Breast epithelium (tissue), 3 donors: ENCODE results near the gene ALOX12B.
"Not testable (repeated sequence)": the region's sequence is repeated elsewhere in the genome, so short reads cannot be mapped to it uniquely, and the experiment has no call there.

Experiments
- CTCF ChIP-seq, 3 donors: fragments of 450-650 bp; IDR thresholded peaks; one replicate each; pipeline ENCODE4 v1.5.1; 2016 to 2017; ENCODE audit warnings: antibody characterized with exemption in 3 of 3, mild to moderate bottlenecking in 3 of 3, moderate library complexity in 3 of 3
- POLR2A ChIP-seq: fragments of 450-650 bp; IDR thresholded peaks from one replicate; pipeline ENCODE4 v1.6.1; 2016; ENCODE audit warnings: antibody characterized with exemption, mild to moderate bottlenecking, moderate library complexity

DNA sequence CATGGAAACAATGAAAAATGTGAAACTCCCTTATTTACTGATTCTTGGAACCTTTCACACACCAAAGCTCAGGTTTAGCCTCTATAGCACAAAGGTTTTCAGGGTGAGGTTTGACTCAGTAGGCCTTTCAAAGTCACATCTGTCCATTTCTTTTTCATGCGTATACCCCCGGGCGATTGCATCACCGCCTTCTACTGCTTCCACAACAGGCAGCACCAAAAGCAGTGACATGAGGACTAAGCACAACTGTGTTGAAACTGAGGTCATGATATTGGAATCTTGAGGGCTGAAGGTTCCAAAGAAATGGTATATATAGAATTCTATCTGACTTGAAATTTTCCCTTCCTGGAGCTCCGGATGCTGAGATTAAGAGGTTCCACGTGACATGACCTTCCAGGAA is 63.4 kb downstream of the ALOX12B start:
- TF ChIP-seq CTCF (IDR thresholded peaks at IDR 0.05); POLR2A: not testable (repeated sequence)
